AG04449 (cell line): ENCODE data around the gene HRH3.

ENCODE experiments used
- CTCF ChIA-PET: fragments of 350-600 bp; formaldehyde crosslinking; extraction: SDS; loops from one replicate; lab custom pipeline; 2021; ENCODE audit warnings: antibody characterized with exemption; lab: Yijun Ruan, JAX
- POLR2A ChIA-PET: fragments of 400-600, 350-600 bp; formaldehyde crosslinking; extraction: SDS; loops from one replicate; lab custom pipeline; 2020; ENCODE audit warnings: antibody characterized with exemption, inconsistent platforms; lab: Yijun Ruan, JAX
- DNase-seq: peaks from one replicate; pipeline ENCODE4 v3.0.0-alpha.2; 2010; ENCODE audit warnings: low read depth, low spot score
- H3K4me3 ChIP-seq: 2 replicates; pipeline ENCODE4 v1.5.1; 2011; ENCODE audit warnings: low read depth, mild to moderate bottlenecking, control low read depth, low read length
- CTCF ChIP-seq: IDR thresholded peaks from one replicate; pipeline ENCODE4 v1.5.1; 2011; ENCODE audit warnings: mild to moderate bottlenecking, moderate library complexity, low read length, control low read depth, inconsistent platforms; ENCODE audit not compliant: insufficient read depth; ENCODE audit errors: missing control alignments

HRH3 gene

GRCh38 chr20:62208061-62208794 lies 11.8 kb downstream of the HRH3 start:
- ChIA-PET POLR2A (no interaction called here), CTCF (no interaction called here)
- no peak for TF ChIP-seq CTCF
- DNase-seq, result no peak
- no peak overlapping the region for H3K4me3 ChIP-seq

- ChIA-PET POLR2A (no interaction called here), CTCF (no interaction called here)
- DNase-seq, result no peak
- no peak for TF ChIP-seq CTCF
- H3K4me3 ChIP-seq, result no peak overlapping the region
Measured at GRCh38 chr20:62206388-62206775, 13.7 kb downstream of the HRH3 start.

- no peak for DNase-seq
- POLR2A ChIA-PET, result no interaction called here
- TF ChIP-seq CTCF, result no peak
- CTCF ChIA-PET, result no interaction called here
- H3K4me3 ChIP-seq, result no peak overlapping the region
Measured at GRCh38 chr20:62205618-62206387, 14.3 kb downstream of the HRH3 start.

GRCh38 chr20:62203378-62204030 lies 16.6 kb downstream of the HRH3 start:
- no peak overlapping the region for H3K4me3 ChIP-seq
- ChIA-PET CTCF (interaction anchor here (1.1 kb wide), 1 partner anchor 193 kb away, joined by 3 read pairs; no protein-coding TSS in a partner anchor), POLR2A (no interaction called here)
- no peak for DNase-seq
- TF ChIP-seq CTCF, result no peak

GRCh38 chr20:62202676-62203377 lies 17.3 kb downstream of the HRH3 start:
- TF ChIP-seq CTCF, result no peak
- CTCF ChIA-PET, result interaction anchor here (1.1 kb wide), 1 partner anchor 192 kb away, joined by 3 read pairs; no protein-coding TSS in a partner anchor
- H3K4me3 ChIP-seq, result no peak overlapping the region
- no peak for DNase-seq
- POLR2A ChIA-PET, result no interaction called here
